Peyer's patch (tissue), 4 donors: ENCODE measurements around the gene PTPRQ. TPM values are rescaled to one million over a fixed set of nuclear protein-coding genes. Genes with fewer than 3 reads are reported as not detected.

ENCODE experiments used
- DNase-seq, 3 donors: peaks; one replicate each; pipeline ENCODE4 v3.0.0-alpha.2; 2017 to 2019
- H3K27ac ChIP-seq, 4 donors: fragments of 200-600 bp; sonication (generic); one replicate each; pipeline ENCODE4 v1.5.1; 2016 to 2019
- H3K27me3 ChIP-seq, 2 donors: fragments of 200-600 bp; sonication (generic); one replicate each; pipeline ENCODE4 v1.5.1; 2019
- H3K36me3 ChIP-seq, 3 donors: fragments of 200-600 bp; sonication (generic); one replicate each; pipeline ENCODE4 v1.5.1; 2016 to 2019
- H3K4me1 ChIP-seq, 4 donors: fragments of 200-600 bp; sonication (generic); one replicate each; pipeline ENCODE4 v1.5.1; 2016 to 2019
- H3K4me3 ChIP-seq, 4 donors: fragments of 200-600 bp; sonication (generic); 1 replicate in 3 of 4; 2 replicates in 1 of 4; pipeline ENCODE4 v1.5.1; 2016 to 2019; ENCODE audit warnings: mild to moderate bottlenecking in 1 of 4
- H3K9me3 ChIP-seq, 4 donors: fragments of 200-600 bp; sonication (generic); one replicate each; pipeline ENCODE4 v1.5.1; 2016 to 2019; ENCODE audit warnings: mild to moderate bottlenecking in 1 of 4
- POLR2A ChIP-seq, 2 donors: fragments of 450-650 bp; IDR thresholded peaks; one replicate each; pipeline ENCODE4 v1.5.1; 2017; ENCODE audit warnings: antibody characterized with exemption in 2 of 2, mild to moderate bottlenecking in 2 of 2, moderate library complexity in 2 of 2
- total RNA-seq, 4 donors: library from RNA; depleted of rRNA; stranded (reverse); fragments of >200 nt; gene quantifications; one replicate each; pipeline ENCODE4 v1.1.0, GENCODE V29; 2016
- TF ChIP-seq, protein P1 (sequence below), 6 experiments: fragments of 450-650 bp in 4 of 6; fragments of 200-600 bp in 2 of 6; sonication (generic) in 1 of 6; IDR thresholded peaks; one replicate each; pipeline ENCODE4 v1.5.1; 2017 to 2019; ENCODE audit warnings: antibody characterized with exemption in 6 of 6, mild to moderate bottlenecking in 3 of 6, moderate library complexity in 1 of 6

Gene PTPRQ
- total RNA-seq, 4 donors from 2014 or later: 0.13 TPM; not detected in 3

DNA sequence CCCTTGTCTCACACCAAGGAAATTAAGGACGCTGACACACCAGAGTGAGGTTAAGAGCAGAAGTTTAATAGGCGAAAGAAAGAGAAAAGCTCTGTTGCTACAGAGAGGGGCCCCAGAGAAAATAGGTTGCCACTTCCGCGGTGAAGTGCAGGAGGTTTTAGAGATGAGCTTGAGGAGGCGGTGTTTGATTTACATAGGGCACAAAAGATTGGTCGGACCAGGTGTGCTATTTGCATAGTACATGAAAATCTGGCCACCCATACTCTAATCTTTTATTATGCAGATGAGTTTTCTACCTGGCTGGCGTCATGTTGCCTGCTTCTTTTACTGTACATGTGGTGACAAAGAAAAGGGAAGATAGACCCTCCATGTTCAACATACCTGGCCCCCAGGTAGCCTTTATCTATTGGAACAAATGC, 240.1 kb downstream of the PTPRQ start:
- Histone ChIP-seq H3K27ac (no peak overlapping the region), H3K36me3 (no peaks in the 10 kb centered on the region), H3K4me3 (no peak overlapping the region), H3K4me1 (no peaks in the 10 kb centered on the region), H3K9me3 (no peaks in the 10 kb centered on the region), H3K27me3 (no peaks in the 10 kb centered on the region)
- no peak for DNase-seq
- no peak for TF ChIP-seq POLR2A (IDR thresholded peaks at IDR 0.05)
- TF ChIP-seq, protein P1, sequence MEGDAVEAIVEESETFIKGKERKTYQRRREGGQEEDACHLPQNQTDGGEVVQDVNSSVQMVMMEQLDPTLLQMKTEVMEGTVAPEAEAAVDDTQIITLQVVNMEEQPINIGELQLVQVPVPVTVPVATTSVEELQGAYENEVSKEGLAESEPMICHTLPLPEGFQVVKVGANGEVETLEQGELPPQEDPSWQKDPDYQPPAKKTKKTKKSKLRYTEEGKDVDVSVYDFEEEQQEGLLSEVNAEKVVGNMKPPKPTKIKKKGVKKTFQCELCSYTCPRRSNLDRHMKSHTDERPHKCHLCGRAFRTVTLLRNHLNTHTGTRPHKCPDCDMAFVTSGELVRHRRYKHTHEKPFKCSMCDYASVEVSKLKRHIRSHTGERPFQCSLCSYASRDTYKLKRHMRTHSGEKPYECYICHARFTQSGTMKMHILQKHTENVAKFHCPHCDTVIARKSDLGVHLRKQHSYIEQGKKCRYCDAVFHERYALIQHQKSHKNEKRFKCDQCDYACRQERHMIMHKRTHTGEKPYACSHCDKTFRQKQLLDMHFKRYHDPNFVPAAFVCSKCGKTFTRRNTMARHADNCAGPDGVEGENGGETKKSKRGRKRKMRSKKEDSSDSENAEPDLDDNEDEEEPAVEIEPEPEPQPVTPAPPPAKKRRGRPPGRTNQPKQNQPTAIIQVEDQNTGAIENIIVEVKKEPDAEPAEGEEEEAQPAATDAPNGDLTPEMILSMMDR (IDR thresholded peaks at IDR 0.05): no peak

- TF ChIP-seq, protein P1 (IDR thresholded peaks at IDR 0.05): no peak
- no peak for TF ChIP-seq POLR2A (IDR thresholded peaks at IDR 0.05)
- Histone ChIP-seq H3K27me3 (no peaks in the 10 kb centered on the region), H3K4me3 (no peak overlapping the region), H3K27ac (no peak overlapping the region), H3K36me3 (no peaks in the 10 kb centered on the region), H3K4me1 (no peaks in the 10 kb centered on the region), H3K9me3 (no peaks in the 10 kb centered on the region)
- no peak for DNase-seq
These were observed 246.1 kb downstream of the PTPRQ start for GRCh38 chr12:80690090-80690489.

DNA sequence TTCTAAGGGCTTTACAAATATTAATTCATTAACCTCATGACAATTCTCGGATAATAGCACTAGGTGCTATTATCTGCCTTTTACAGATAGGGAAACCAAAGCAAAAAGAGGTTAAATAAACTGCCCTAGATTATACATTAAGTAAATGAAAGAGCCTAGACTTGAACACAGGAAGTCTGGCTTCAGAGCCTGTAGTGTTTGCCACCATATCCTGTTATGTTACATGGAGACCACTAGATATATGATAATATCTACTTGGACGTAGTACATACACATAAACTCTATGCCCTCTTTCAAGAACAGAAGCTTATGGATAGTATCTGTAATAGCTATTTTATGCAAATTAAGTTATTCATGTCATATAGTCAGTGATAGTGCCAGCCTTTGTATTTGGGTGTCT, 246.5 kb downstream of the PTPRQ start:
- no peak for DNase-seq
- TF ChIP-seq, protein P1 (IDR thresholded peaks at IDR 0.05): no peak
- no peak for TF ChIP-seq POLR2A (IDR thresholded peaks at IDR 0.05)
- H3K27me3 ChIP-seq: no peaks in the 10 kb centered on the region
- H3K9me3 ChIP-seq: no peaks in the 10 kb centered on the region
- H3K4me1 ChIP-seq: no peaks in the 10 kb centered on the region
- H3K36me3 ChIP-seq: no peaks in the 10 kb centered on the region
- H3K4me3 ChIP-seq: no peak overlapping the region
- H3K27ac ChIP-seq: no peak overlapping the region

GRCh38 chr12:80692114-80692513, 248.1 kb downstream of the PTPRQ start:
- TF ChIP-seq, protein P1 (IDR thresholded peaks at IDR 0.05): no peak
- TF ChIP-seq POLR2A (IDR thresholded peaks at IDR 0.05): no peak
- no peaks in the 10 kb centered on the region for H3K36me3 ChIP-seq
- no peaks in the 10 kb centered on the region for H3K27me3 ChIP-seq
- H3K9me3 ChIP-seq: no peaks in the 10 kb centered on the region
- H3K4me3 ChIP-seq: no peak overlapping the region
- H3K4me1 ChIP-seq: no peaks in the 10 kb centered on the region
- no peak for DNase-seq
- H3K27ac ChIP-seq: no peak overlapping the region

DNA sequence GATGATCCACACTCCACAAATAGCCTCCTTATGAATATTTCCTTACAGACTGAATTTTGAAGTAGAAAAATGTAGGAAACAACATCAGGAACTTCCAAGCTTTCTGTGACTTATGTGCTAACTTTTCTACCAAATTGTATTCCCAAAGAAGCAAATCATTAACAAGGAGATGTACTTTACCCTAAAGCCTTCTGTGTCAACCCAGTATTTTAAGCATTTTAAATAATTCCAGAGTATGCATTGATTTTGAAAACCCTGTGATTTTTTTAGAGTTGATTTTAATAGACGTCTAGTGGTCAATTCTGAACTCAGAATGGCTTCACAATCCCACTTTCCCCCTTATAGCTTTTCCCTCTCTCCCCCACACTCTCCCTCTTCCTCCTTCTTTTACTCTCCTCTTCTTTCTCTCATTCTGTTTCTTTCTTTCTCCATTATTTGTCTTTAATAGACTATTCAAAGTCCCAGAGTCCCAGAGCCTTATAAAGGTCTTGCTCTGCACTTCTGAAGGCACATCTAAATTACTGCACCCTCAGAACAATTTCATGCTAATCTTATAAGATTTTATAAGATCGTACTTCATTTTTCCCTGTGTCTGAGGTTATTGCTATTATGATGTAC, 253.3 kb downstream of the PTPRQ start:
- Histone ChIP-seq H3K27me3 (no peaks in the 10 kb centered on the region), H3K36me3 (no peaks in the 10 kb centered on the region), H3K4me3 (no peak overlapping the region), H3K4me1 (no peaks in the 10 kb centered on the region), H3K27ac (no peak overlapping the region), H3K9me3 (no peaks in the 10 kb centered on the region)
- TF ChIP-seq, protein P1 (IDR thresholded peaks at IDR 0.05): no peak
- no peak for TF ChIP-seq POLR2A (IDR thresholded peaks at IDR 0.05)
- no peak for DNase-seq

DNA sequence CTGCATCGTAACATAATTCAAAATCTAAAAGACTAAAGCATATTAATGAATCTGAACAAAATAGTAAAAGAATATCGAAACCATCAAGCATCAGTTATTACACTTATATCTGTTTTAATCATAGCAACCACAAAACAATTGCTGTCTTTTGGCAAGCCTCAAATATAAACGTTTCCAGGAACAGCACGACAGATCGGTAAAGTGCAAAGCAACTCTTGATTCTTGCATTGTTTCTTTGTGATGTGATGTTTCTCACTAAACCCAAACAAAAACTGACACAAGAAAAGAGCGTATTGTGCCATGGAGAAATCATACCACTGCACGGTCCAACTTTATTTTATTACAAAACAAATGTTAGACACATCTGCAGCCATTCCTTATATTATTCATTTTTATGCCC, 254.2 kb downstream of the PTPRQ start:
- no peaks in the 10 kb centered on the region for H3K36me3 ChIP-seq

More for the DNA sequence above, 254.2 kb downstream of the PTPRQ start:
- Histone ChIP-seq H3K27me3 (no peaks in the 10 kb centered on the region), H3K27ac (no peak overlapping the region), H3K4me3 (no peak overlapping the region), H3K9me3 (no peaks in the 10 kb centered on the region), H3K4me1 (no peaks in the 10 kb centered on the region)
- DNase-seq: no peak
- TF ChIP-seq, protein P1 (IDR thresholded peaks at IDR 0.05): no peak
- TF ChIP-seq POLR2A (IDR thresholded peaks at IDR 0.05): no peak
